SK-MEL-5 (cell line): Measurements from ENCODE around the gene FCRLB. TPM values are rescaled to one million over a fixed set of nuclear protein-coding genes. Genes with fewer than 3 reads are reported as not detected.

Source experiments
- DNase-seq: peaks from one replicate; pipeline ENCODE4 v3.0.0-alpha.2; 2016; ENCODE audit warnings: low read depth, low spot score
- in situ Hi-C: cut with HindIII; loops from 2 replicates; pipeline ENCODE4 v1.10.0; 2016; ENCODE audit warnings: low sequenced_read_pairs, high pct_unique_total_duplicates, low pct_unique_long_range_greater_than_20kb
- total RNA-seq: library from RNA; depleted of rRNA; stranded (reverse); fragments of >200 nt; shearing (Covaris generic); gene quantifications from 2 replicates; pipeline ENCODE4 v1.2.3, GENCODE V29; 2014

Gene FCRLB
- total RNA-seq, 1 experiment from 2014 or later = 7.3 TPM

GRCh38 chr1:161731981-161732718, 10.8 kb downstream of the FCRLB start:
- DNase-seq = no peak
- in situ Hi-C loops = no loop called here

GRCh38 chr1:161733526-161733925, 12.2 kb downstream of the FCRLB start:
- in situ Hi-C loops = no loop called here

GRCh38 chr1:161735837-161736236, 14.5 kb downstream of the FCRLB start:
- DNase-seq = no peak
- in situ Hi-C loops = no loop called here

More at GRCh38 chr1:161733526-161733925, 12.2 kb downstream of the FCRLB start:
- no peak for DNase-seq

- in situ Hi-C loops = no loop called here
These were observed 15.1 kb downstream of the FCRLB start for GRCh38 chr1:161736335-161736969.

GRCh38 chr1:161737625-161738024, 16.3 kb downstream of the FCRLB start:
- in situ Hi-C loops = no loop called here
- no peak for DNase-seq

More at GRCh38 chr1:161736335-161736969, 15.1 kb downstream of the FCRLB start:
- DNase-seq = no peak

GRCh38 chr1:161738627-161739287, 17.4 kb downstream of the FCRLB start:
- in situ Hi-C loops = no loop called here
- DNase-seq = peak; percentile 94

GRCh38 chr1:161739865-161740566, 18.7 kb downstream of the FCRLB start:
- in situ Hi-C loops = no loop called here
- DNase-seq = no peak

- DNase-seq = no peak
- in situ Hi-C loops = no loop called here
These were observed 19.6 kb downstream of the FCRLB start for GRCh38 chr1:161740921-161741320.

GRCh38 chr1:161743231-161743630, 21.9 kb downstream of the FCRLB start:
- in situ Hi-C loops = no loop called here
- no peak for DNase-seq

- no peak for DNase-seq
- in situ Hi-C loops = no loop called here
These were observed 26.5 kb downstream of the FCRLB start for GRCh38 chr1:161747801-161748200.

GRCh38 chr1:161749509-161750407, 28.4 kb downstream of the FCRLB start, which contains the start of gene DUSP12:
DUSP12 (plus strand) TSS chr1:161749786; CDS start chr1:161749802, 16 bp downstream.
- peak; percentile 97 for DNase-seq
- in situ Hi-C loops = no loop called here

GRCh38 chr1:161763522-161764098, 42.3 kb downstream of the FCRLB start:
- DNase-seq = peak; percentile 51

GRCh38 chr1:161766102-161766981, 45.0 kb downstream of the FCRLB start, which contains the start of gene ATF6:
ATF6 (plus strand) TSS chr1:161766320; CDS start chr1:161766361, 41 bp downstream.
- in situ Hi-C loops = no loop called here
- DNase-seq = peak; percentile 93

More at GRCh38 chr1:161763522-161764098, 42.3 kb downstream of the FCRLB start:
- in situ Hi-C loops = no loop called here

- in situ Hi-C loops = no loop called here
- DNase-seq = no peak
These were observed 47.1 kb downstream of the FCRLB start for GRCh38 chr1:161768461-161768860.

- no peak for DNase-seq
- in situ Hi-C loops = no loop called here
These were observed 47.8 kb downstream of the FCRLB start for GRCh38 chr1:161768986-161769672.
